Inflammatory macrophage treated with lipopolysaccharide for 4 hours (primary cell): ENCODE data around the gene TBX15.

Source experiments
- DNase-seq: peaks from one replicate; pipeline ENCODE4 v3.0.0-alpha.2; 2020

The TBX15 gene

DNA sequence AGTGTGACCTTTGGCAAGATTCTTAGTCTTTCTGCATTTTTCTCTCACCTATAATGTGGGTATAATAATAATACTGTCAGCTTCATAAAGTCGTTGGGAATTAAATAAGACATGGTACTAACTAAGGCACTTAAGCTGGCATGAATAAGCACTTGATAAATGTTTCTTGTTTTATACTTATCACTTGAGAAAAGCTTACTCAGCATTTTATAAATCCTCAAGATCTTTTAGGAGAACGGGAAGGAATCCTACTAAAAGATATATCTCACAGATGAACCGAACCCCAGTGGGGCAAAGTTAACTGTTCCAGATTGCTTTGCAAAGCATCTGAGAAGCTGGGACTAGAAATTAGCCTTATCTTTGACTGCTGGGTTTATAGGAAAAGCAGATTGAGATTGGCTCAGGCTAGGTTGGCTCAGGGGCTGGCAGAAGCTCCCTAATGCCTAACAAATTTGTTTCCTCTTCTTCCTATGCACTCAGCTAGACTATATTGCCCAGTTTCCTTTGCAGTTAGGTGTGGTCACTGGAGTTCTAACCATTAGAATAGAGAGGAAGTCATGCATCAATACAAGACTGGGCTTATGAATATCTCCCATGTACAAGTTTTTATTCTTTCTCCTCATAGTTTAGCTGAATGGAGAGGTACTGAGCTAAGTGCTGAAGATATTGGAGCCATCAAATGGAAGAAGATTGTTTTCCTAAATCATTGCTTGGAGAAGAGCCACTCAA, 110.3 kb downstream of the TBX15 start:
- no peak for DNase-seq

DNA sequence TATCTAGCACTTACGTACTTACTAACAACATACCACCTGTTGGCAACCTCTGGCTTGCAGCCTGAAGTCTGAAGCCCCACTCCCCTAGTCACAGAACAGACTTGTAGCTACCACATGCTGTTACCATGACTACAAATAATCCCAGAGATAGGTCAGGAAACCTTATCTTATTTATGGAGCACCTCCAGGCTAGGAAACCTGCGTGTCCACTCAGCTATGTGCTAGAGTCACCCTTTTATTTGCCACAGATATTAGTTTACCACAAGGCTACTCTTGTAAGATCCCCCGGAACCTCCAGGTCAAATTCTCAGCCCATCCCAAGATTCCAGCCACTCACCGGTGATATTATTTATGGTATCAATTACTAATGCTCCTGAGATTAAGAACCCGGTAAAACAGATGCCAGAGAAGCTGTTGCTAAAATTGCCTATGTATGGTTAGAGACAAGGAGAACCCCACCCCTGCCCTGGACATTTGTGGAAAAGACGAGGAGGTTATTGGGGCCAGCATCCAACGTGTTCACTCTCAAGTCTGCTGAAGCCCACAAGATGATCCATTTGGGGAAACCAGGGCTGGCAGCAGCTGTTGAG, 116.5 kb downstream of the TBX15 start:
- no peak for DNase-seq

DNA sequence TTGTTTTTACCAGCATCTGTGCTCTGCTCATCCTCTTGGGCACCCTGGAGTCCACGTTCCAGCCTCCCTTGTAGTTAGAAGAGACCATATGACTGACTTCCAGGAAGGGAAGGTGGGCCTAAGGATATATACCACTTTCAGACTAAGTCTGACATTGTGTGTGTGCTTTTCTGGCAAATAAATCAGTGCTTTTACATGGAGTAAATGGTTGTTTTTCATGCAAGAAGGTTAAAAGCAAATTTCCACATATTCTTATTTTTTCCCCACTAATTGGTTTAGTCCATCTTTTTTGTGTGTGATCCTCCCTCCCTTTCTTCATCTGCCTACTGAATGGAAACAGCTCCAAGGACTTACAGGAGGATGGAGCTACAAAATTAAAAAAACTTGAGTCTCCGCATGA, 119.8 kb downstream of the TBX15 start:
- no peak for DNase-seq

DNA sequence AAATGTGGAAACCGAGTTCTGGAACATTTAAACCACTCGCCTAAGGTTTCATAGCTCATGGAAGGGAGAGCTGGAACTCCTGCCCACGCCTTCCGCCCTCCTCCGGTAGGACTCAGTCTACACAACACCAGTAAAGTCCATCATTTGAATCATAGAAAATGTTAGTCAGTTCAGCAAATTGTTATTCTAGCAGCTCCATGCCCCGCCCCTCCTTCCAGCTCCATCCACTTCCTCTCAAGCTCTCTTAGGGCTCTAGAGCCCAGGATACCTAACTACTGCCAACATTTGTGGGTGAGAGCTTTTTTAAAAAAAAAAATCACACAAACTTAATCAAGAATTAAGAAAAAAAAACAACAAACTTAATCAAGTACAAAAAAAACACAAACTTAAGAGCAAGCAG, 121.8 kb downstream of the TBX15 start:
- no peak for DNase-seq

DNA sequence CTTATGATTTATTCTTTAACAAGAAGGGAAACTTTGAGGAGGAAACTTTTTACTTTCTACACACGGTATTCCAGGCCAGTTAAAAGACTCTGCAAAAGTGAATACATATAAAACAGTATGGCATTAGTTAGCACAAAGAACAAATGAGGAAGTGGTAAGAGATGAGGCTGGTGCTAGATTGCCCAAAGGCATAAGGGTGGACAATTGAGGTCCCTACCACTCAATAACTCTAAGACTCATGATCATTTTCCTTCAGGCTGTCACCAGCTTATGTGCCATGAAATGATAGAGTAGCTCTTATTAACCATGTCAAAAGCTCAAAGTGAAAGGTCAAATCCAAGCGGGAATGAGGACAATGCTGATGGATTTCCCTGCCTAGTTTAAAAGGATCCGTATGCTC, 124.5 kb downstream of the TBX15 start:
- no peak for DNase-seq

DNA sequence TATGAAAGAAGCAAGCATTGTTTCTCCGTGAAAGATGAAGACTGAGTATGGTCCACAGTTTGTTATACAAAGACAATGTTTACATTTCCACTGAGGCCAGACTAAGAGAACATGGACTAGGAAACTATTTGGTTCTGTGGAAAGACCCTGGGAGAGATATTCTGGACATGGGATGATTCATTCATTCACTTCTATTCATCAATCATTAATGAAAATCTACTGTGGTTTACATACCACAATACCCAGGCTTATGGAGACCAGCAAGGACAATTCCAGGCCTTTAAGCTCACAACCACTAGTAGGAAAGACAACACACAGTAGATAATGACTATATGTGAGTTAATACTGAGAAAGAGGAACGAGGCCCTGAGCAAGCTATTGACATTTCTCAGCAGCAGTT, 125.4 kb downstream of the TBX15 start:
- no peak for DNase-seq

DNA sequence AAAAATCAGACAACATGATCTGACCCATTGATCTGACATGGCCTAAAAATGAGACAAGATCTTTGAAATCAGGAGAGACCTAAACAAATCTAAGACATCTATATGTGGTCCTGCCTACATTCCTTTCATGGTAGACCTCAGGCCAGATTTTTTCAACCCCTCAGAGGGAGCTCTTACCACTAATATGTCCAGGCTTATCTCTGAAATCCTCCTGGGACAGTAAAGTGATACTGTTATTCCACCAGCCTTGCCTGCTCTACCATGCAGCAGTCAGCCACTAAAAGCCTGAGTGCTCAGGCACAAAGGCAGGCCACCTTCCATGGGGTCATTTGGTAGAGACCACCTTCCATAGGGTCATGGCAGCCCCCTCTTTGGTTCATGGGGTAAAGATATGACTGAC, 126.9 kb downstream of the TBX15 start:
- no peak for DNase-seq

DNA sequence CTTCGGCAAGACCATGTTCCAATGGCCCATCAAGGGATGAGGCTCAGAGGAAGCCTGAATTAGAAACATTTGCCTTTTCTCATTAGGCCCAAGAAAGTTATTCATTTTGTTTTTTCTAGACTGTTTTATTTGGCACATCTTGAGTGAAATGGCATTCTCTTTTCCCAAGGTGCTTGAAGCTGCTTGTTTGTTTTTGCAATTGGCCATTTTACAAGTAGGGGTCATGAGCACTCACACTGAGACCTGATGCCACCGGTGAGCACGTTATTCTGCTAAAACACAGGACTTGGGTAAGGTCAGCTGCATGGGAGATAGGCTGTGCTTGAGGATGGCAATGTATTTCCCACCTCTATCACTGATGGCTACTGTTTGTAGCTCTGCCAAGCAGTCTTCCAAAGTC, 128.1 kb downstream of the TBX15 start:
- no peak for DNase-seq

DNA sequence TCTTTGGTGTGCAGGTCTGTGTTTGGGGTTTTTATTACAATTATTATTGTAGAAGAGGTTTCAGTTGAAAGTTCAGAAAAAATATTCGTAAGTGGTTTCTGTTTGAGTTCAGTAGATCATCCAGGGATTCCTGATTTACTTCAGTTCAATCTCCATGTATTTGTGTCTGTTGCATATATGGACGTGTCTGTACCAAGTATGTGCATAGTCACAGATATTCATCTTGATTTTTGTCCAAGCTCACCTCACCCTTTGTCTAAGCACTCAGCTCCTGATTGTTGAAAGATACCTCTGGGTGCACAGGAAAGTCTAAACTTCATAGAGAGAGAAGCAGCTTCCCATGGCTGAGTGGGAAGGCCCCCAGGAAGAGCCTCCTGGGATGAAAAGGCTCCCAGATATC, 141.7 kb downstream of the TBX15 start:
- DNase-seq = no peak

DNA sequence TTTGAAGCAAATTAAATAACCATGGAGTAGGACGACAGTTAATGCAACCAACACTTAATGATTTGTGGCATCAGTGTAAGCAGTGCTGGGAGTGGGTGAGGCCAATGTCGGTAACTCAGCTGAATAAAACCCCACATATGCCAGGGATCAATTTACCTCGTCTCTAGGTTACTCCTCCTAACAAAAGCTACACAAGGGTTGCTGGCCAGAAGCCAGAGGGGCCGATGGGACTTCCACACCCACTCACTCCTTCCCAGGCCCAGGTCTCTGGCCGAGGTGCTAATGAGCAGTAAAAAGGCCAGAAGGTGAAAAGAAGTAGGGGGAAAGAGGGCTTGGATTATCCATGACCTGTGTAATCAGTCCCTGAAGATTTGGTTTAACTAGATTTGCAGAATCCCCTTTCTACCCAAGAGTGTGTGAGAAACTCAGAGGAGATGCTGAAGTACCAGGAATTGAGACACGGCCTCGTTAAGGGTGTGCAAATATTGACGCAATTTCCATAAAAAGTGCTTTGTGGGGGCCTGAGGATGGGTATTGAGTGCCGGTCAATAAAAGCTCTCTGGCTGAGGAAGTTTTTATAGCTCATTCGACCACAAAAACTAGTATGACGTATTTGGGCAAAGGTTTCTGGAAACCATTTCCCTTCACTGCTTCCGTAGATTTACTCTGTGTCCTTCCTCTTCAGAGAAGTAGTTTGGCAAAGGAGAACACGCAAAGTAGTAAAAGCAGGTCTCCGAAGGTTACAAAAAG, 145.5 kb downstream of the TBX15 start:
- no peak for DNase-seq

DNA sequence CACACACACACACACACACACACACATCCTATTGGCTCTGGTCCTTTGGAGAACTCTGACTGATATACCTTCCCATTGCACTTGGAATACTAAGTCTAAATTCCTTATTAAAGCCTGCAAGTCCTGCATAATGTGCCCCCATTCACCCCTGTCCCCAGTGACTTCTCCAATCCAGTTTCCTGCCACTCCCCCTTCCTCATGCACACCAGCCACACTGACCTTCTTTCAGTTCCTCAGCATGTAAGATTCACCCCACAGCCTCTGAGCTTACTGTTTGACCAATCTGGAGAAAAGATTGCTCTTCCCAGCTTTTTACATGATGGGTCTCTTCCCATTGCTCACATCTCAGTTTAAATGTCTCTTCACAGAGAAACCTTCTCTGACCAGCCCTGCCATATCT, 146.6 kb downstream of the TBX15 start:
- DNase-seq = no peak
